ENCODE data around the gene SMIM1.

DNA sequence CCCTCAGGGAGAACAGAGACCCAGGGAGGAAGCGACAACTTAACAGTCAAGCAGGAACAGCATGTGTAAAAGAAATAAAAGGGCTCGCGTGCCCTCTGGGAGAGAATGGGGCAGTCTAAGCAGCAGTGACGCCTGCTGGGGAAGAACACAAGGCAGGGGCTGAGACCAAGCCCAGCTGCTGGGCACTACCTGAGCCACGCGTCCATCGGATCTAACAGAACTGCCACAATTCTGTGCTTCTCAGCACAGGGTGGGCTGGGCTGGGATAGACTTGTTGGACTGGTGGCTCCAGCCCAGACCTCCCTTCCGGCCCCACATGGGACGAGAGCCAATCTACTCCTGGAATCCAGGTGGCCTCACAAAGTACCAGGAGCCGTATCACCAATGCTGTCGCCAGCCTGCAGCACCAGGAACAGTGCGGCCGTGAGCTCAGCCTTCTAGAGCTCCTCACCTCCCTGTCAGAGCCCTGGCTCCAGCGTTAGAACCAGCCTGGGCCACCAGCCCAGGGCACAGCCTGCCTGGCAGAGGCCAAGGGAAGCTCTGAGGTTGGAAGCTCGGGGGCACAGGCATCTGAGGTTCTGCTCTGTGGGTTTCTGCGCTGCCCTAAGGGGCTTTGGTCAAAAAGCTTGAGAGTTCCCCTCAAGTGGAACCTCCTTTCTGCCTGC lies 16.3 kb downstream of the SMIM1 start:
- TF ChIP-seq, protein P1, sequence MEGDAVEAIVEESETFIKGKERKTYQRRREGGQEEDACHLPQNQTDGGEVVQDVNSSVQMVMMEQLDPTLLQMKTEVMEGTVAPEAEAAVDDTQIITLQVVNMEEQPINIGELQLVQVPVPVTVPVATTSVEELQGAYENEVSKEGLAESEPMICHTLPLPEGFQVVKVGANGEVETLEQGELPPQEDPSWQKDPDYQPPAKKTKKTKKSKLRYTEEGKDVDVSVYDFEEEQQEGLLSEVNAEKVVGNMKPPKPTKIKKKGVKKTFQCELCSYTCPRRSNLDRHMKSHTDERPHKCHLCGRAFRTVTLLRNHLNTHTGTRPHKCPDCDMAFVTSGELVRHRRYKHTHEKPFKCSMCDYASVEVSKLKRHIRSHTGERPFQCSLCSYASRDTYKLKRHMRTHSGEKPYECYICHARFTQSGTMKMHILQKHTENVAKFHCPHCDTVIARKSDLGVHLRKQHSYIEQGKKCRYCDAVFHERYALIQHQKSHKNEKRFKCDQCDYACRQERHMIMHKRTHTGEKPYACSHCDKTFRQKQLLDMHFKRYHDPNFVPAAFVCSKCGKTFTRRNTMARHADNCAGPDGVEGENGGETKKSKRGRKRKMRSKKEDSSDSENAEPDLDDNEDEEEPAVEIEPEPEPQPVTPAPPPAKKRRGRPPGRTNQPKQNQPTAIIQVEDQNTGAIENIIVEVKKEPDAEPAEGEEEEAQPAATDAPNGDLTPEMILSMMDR (IDR thresholded peaks at IDR 0.05; ENCODE audit: extremely low read depth in 1 of 2, insufficient read depth in 1 of 2, low read depth in 1 of 2, low read length in 2 of 2), result no peak
- no peak for TF ChIP-seq POLR2A (IDR thresholded peaks at IDR 0.05; ENCODE audit: low read depth, low read length)

Data from endothelial cell of umbilical vein (primary cell).